H9 (cell line): ENCODE data around the gene DPF3. TPM values are rescaled to one million over a fixed set of nuclear protein-coding genes. Genes with fewer than 3 reads are reported as not detected.

Source experiments
- DNase-seq: peaks from one replicate; pipeline ENCODE4 v3.0.0-alpha.2; 2017
- H2AFZ ChIP-seq: one replicate; pipeline ENCODE4 v1.6.1; 2013; ENCODE audit warnings: mild to moderate bottlenecking, low read length, control low read depth, moderate library complexity
- H2AK5ac ChIP-seq: 2 replicates; pipeline ENCODE4 v1.6.1; 2013; ENCODE audit warnings: low read length, control low read depth, mixed read lengths; ENCODE audit not compliant: insufficient read length
- H2BK120ac ChIP-seq: one replicate; pipeline ENCODE4 v1.6.1; 2013; ENCODE audit warnings: low read depth, mild to moderate bottlenecking, low read length, control low read depth, inconsistent platforms; ENCODE audit not compliant: poor library complexity, severe bottlenecking
- H2BK12ac ChIP-seq: 2 replicates; pipeline ENCODE4 v1.6.1; 2013; ENCODE audit warnings: low read length, control low read depth, mixed read lengths, low read depth; ENCODE audit not compliant: insufficient read length
- H2BK15ac ChIP-seq: 2 replicates; pipeline ENCODE4 v1.6.1; 2013; ENCODE audit warnings: low read depth, low read length, control low read depth
- H2BK20ac ChIP-seq: one replicate; pipeline ENCODE4 v1.6.1; 2013; ENCODE audit warnings: low read depth, mild to moderate bottlenecking, low read length, control low read depth, inconsistent platforms; ENCODE audit not compliant: poor library complexity, severe bottlenecking
- H2BK5ac ChIP-seq: 2 replicates; pipeline ENCODE4 v1.6.1; 2013; ENCODE audit warnings: low read length, control low read depth, mixed read lengths; ENCODE audit not compliant: insufficient read length
- H3K14ac ChIP-seq: 2 replicates; pipeline ENCODE4 v1.6.1; 2013; ENCODE audit warnings: low read length, control low read depth; ENCODE audit not compliant: insufficient read depth
- H3K18ac ChIP-seq: 2 replicates; pipeline ENCODE4 v1.6.1; 2013; ENCODE audit warnings: low read depth, mild to moderate bottlenecking, mixed read lengths, low read length, control low read depth; ENCODE audit not compliant: insufficient read length
- H3K23ac ChIP-seq: 2 replicates; pipeline ENCODE4 v1.6.1; 2013; ENCODE audit warnings: low read length, control low read depth, mixed read lengths, low read depth; ENCODE audit not compliant: insufficient read length
- H3K23me2 ChIP-seq: 2 replicates; pipeline ENCODE4 v1.6.1; 2013; ENCODE audit warnings: low read depth, mild to moderate bottlenecking, mixed read lengths, low read length, control low read depth; ENCODE audit not compliant: insufficient read length, poor library complexity, severe bottlenecking
- H3K27ac ChIP-seq: 2 replicates; pipeline ENCODE4 v1.5.1; 2013; ENCODE audit warnings: low read length, control low read depth, mixed read lengths, low read depth; ENCODE audit not compliant: insufficient read length
- H3K27me3 ChIP-seq: 2 replicates; pipeline ENCODE4 v1.6.1; 2013; ENCODE audit warnings: low read length, control low read depth, inconsistent platforms; ENCODE audit not compliant: insufficient read depth
- H3K4ac ChIP-seq: 2 replicates; pipeline ENCODE4 v1.6.1; 2013; ENCODE audit warnings: low read depth, mild to moderate bottlenecking, control low read depth, inconsistent platforms, low read length, moderate library complexity
- H3K4me1 ChIP-seq: 2 replicates; pipeline ENCODE4 v1.6.1; 2013; ENCODE audit warnings: low read length, control low read depth, inconsistent platforms; ENCODE audit not compliant: insufficient read depth
- H3K4me2 ChIP-seq: 2 replicates; pipeline ENCODE4 v1.6.1; 2013; ENCODE audit warnings: low read length, control low read depth, mixed read lengths; ENCODE audit not compliant: insufficient read length, insufficient read depth
- H3K56ac ChIP-seq: 2 replicates; pipeline ENCODE4 v1.6.1; 2013; ENCODE audit warnings: low read depth, mild to moderate bottlenecking, mixed read lengths, low read length, control low read depth; ENCODE audit not compliant: insufficient read length
- H3K79me1 ChIP-seq: 2 replicates; pipeline ENCODE4 v1.6.1; 2013; ENCODE audit warnings: low read depth, mild to moderate bottlenecking, moderate library complexity, low read length, control low read depth, inconsistent platforms; ENCODE audit not compliant: insufficient read depth, poor library complexity, severe bottlenecking
- H3K79me2 ChIP-seq: 2 replicates; pipeline ENCODE4 v1.6.1; 2013; ENCODE audit warnings: low read length, control low read depth, inconsistent platforms; ENCODE audit not compliant: insufficient read depth
- H3K9ac ChIP-seq: 2 replicates; pipeline ENCODE4 v1.6.1; 2013; ENCODE audit warnings: low read length, control low read depth, mixed read lengths; ENCODE audit not compliant: insufficient read length; ENCODE audit errors: extremely low read depth
- H3K9me3 ChIP-seq: one replicate; pipeline ENCODE4 v1.6.1; 2013; ENCODE audit warnings: low read depth, low read length, inconsistent platforms; ENCODE audit not compliant: control insufficient read depth
- H3T11ph ChIP-seq: one replicate; pipeline ENCODE4 v1.6.1; 2013; ENCODE audit warnings: mild to moderate bottlenecking, low read length, control low read depth, inconsistent platforms
- H4K20me1 ChIP-seq: one replicate; pipeline ENCODE4 v1.6.1; 2013; ENCODE audit not compliant: control insufficient read depth, insufficient read length, insufficient read depth
- H4K5ac ChIP-seq: 2 replicates; pipeline ENCODE4 v1.6.1; 2013; ENCODE audit warnings: low read depth, mild to moderate bottlenecking, mixed read lengths, low read length, control low read depth; ENCODE audit not compliant: insufficient read length
- H4K8ac ChIP-seq: replicated peaks from 2 replicates; pipeline ENCODE4 v1.6.1; 2013; ENCODE audit warnings: low read length, control low read depth, mixed read lengths, low read depth; ENCODE audit not compliant: insufficient read length
- H4K91ac ChIP-seq: 2 replicates; pipeline ENCODE4 v1.6.1; 2013; ENCODE audit warnings: low read depth, mild to moderate bottlenecking, moderate library complexity, mixed read lengths, low read length, control low read depth; ENCODE audit not compliant: insufficient read length
- H3K27ac Mint-ChIP-seq, 3 experiments: 2 replicates in 2 of 3; 3 replicates in 1 of 3; pipeline ENCODE4 v1.8.0; 2020 to 2021; ENCODE audit warnings: mixed read lengths in 3 of 3, mild to moderate bottlenecking in 1 of 3, moderate library complexity in 1 of 3
- H3K27me3 Mint-ChIP-seq: 2 replicates; pipeline ENCODE4 v1.8.0; 2021; ENCODE audit warnings: low read depth, mild to moderate bottlenecking, moderate library complexity, mixed read lengths
- H3K36me3 Mint-ChIP-seq, 3 experiments: 2 replicates in 2 of 3; 3 replicates in 1 of 3; pipeline ENCODE4 v1.8.0; 2020 to 2021; ENCODE audit warnings: low read depth in 3 of 3, mixed read lengths in 3 of 3; ENCODE audit not compliant: insufficient read depth in 1 of 3
- H3K4me1 Mint-ChIP-seq, 2 experiments: 2 replicates each; pipeline ENCODE4 v1.8.0; 2020; ENCODE audit warnings: mixed read lengths in 2 of 2
- H3K4me3 Mint-ChIP-seq, 2 experiments: 2 replicates in 1 of 2; 3 replicates in 1 of 2; pipeline ENCODE4 v1.8.0; 2020 to 2021; ENCODE audit warnings: mild to moderate bottlenecking in 2 of 2, mixed read lengths in 2 of 2, moderate library complexity in 1 of 2
- H3K9me3 Mint-ChIP-seq, 2 experiments: 2 replicates in 1 of 2; 3 replicates in 1 of 2; pipeline ENCODE4 v1.8.0; 2020; ENCODE audit warnings: mild to moderate bottlenecking in 2 of 2, mixed read lengths in 2 of 2, moderate library complexity in 1 of 2
- CTCF ChIP-seq: fragments of 200-600 bp; sonication (generic); conservative IDR thresholded peaks from 3 replicates; pipeline ENCODE4 v1.8.0; 2021; ENCODE audit warnings: antibody characterized with exemption, mild to moderate bottlenecking
- WGBS: extraction: QIAGEN DNeasy Blood & Tissue Kit; methylation state at CpG from one replicate; pipeline ENCODE4 v1.1.7; 2013; ENCODE audit warnings: missing lambda C conversion rate, low lambda C conversion rate, mixed read lengths; ENCODE audit not compliant: insufficient read length; ENCODE audit errors: extremely low coverage; 5-methylcytosine and 5-hydroxymethylcytosine counted together
- total RNA-seq: library from RNA; stranded (reverse); gene quantifications from 2 replicates; pipeline ENCODE4 v1.2.1, GENCODE V29; 2021

DPF3 gene
- total RNA-seq, 1 experiment from 2014 or later: not detected

- Histone ChIP-seq H4K20me1 (no peaks in the 10 kb centered on the region), H3K23me2 (no peaks in the 10 kb centered on the region), H2BK20ac (no peak overlapping the region), H3K27ac (no peak overlapping the region), H3K79me1 (no peaks in the 10 kb centered on the region), H4K8ac (no peak overlapping the region), H3K18ac (no peak overlapping the region), H3K4me1 (no peaks in the 10 kb centered on the region), H2BK120ac (no peak overlapping the region), H3T11ph (no peak overlapping the region), H4K5ac (no peak overlapping the region), H3K56ac (no peak overlapping the region), H3K79me2 (no peaks in the 10 kb centered on the region), H3K14ac (no peak overlapping the region; the same call in 1 of the 2 replicates), H4K91ac (no peak overlapping the region), H2BK5ac (no peak overlapping the region), H3K23ac (no peak overlapping the region), H3K27me3 (no peaks in the 10 kb centered on the region), H2BK15ac (no peak overlapping the region), H2BK12ac (no peak overlapping the region), H3K4me2 (no peak overlapping the region), H3K4ac (no peak overlapping the region), H2AK5ac (no peak overlapping the region), H3K9me3 (no peaks in the 10 kb centered on the region), H2AFZ (no peak overlapping the region), H3K9ac (no peak overlapping the region)
- Mint-ChIP-seq H3K36me3 (no peaks in the 10 kb centered on the region; a peak in 1 of 7 replicates), H3K27me3 (peaks cover 10% of the 10 kb centered on the region), H3K27ac (no peak overlapping the region), H3K4me3 (no peak overlapping the region), H3K9me3 (no peaks in the 10 kb centered on the region; a peak in 1 of 5 replicates), H3K4me1 (peaks cover 9 to 15% of the 10 kb centered on the region in 2 experiments)
- DNase-seq: no peak
- WGBS: no CpG with 5 or more reads among the region's 3 CpGs
- no peak for TF ChIP-seq CTCF
These were observed 288.0 kb downstream of the DPF3 start for GRCh38 chr14:72605921-72606220.
